Measurements from ENCODE around the gene DMD. TPM values are rescaled to one million over a fixed set of nuclear protein-coding genes. Genes with fewer than 3 reads are reported as not detected.

The DMD gene
- total RNA-seq, 6 experiments from 2014 or later, result 4.9 to 6.0 (median 5.5) TPM

DNA sequence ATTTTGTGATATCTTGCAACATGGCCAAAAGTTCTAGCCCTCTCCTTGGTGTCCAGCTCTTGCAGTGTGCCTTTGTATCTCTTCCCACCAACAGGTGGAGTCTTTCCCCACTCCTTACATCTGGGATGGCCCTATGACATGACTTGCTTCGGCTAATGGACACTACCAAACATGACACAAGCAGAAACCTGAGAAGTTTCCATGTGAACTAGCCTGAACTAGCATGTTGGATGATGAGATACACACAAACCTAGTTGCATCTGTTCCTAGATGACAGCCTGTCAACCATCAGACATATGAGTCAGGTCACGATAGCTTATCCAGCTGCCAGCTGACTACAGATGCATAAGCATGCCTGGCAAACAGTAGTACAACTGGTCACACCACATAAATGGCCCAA lies 1932.0 kb downstream of the DMD start:
- H3K9me3 Mint-ChIP-seq, result no peaks in the 10 kb centered on the region
- H3K4me3 Mint-ChIP-seq, result no peak overlapping the region
- H3K36me3 Mint-ChIP-seq (ENCODE audit: low read depth), result no peaks in the 10 kb centered on the region
- peak; percentile 9 for DNase-seq
- H3K4me1 Mint-ChIP-seq (ENCODE audit: low read depth), result peaks cover 12% of the 10 kb centered on the region
- TF ChIP-seq, protein P1, sequence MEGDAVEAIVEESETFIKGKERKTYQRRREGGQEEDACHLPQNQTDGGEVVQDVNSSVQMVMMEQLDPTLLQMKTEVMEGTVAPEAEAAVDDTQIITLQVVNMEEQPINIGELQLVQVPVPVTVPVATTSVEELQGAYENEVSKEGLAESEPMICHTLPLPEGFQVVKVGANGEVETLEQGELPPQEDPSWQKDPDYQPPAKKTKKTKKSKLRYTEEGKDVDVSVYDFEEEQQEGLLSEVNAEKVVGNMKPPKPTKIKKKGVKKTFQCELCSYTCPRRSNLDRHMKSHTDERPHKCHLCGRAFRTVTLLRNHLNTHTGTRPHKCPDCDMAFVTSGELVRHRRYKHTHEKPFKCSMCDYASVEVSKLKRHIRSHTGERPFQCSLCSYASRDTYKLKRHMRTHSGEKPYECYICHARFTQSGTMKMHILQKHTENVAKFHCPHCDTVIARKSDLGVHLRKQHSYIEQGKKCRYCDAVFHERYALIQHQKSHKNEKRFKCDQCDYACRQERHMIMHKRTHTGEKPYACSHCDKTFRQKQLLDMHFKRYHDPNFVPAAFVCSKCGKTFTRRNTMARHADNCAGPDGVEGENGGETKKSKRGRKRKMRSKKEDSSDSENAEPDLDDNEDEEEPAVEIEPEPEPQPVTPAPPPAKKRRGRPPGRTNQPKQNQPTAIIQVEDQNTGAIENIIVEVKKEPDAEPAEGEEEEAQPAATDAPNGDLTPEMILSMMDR (IDR thresholded peaks at IDR 0.05), result peak; percentile 59
- no peaks in the 10 kb centered on the region for H3K27me3 Mint-ChIP-seq (ENCODE audit: insufficient read depth)
- H3K27ac Mint-ChIP-seq, result no peak overlapping the region; the same call in 1 of the 2 replicates

DNA sequence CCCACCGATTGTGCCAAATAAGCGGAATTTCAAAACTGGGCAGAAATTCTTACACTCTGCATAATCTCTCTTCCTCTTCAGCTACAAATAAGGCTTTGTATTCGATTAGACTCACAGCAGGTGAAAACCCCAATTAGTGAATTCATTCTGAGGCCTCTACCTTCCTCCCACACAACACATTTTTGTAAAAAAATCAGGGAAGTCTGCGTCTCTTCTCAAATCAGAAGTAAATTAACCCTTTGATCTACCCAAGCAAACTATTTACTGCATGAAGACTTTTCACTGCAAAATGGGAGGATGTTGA lies 1938.9 kb downstream of the DMD start:
- H3K36me3 Mint-ChIP-seq (ENCODE audit: low read depth), result no peaks in the 10 kb centered on the region
- H3K4me3 Mint-ChIP-seq, result no peak overlapping the region
- H3K4me1 Mint-ChIP-seq (ENCODE audit: low read depth), result no peaks in the 10 kb centered on the region
- H3K27ac Mint-ChIP-seq, result no peak overlapping the region
- H3K9me3 Mint-ChIP-seq, result no peaks in the 10 kb centered on the region
- TF ChIP-seq, protein P1 (IDR thresholded peaks at IDR 0.05), result no peak
- DNase-seq, result no peak
- H3K27me3 Mint-ChIP-seq (ENCODE audit: insufficient read depth), result no peaks in the 10 kb centered on the region

DNA sequence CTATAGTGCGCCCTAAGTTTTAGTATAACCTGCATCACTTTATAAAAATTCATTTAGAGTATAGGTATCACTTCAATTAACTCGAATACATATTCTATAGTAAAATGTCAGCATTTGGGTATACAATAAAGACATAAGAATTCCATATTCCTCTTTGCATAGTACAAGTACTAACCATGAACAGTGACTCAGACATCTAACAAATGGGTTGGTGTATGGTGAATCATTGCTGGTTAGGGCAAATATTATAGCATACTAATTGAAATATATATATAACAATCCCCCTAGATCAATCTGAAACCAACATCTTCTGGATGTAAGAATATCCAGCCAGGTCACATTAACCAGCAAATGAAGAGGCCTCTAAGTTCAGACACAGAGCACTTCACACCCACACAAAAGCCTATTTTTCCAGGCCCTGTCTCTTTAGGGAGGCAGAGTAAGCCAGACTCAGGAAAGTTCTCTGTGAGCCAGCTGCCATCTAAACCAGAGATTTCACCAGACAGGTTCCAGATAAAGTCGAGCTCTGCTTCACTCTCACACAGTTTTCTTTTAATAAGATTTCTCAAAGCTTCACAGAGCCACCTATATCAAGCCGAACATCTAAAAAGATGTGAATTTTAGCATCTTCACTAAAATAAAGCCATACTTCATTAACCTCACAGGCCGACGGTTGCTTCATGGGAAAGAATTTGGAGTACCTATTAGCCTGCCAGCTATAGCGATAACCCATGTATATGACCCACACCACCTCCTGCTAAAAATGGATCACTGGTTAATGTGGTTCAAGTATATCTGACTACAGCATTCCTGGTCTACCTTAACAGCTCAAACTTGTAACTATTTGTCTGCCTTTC lies 1939.5 kb downstream of the DMD start:
- no peaks in the 10 kb centered on the region for H3K4me1 Mint-ChIP-seq (ENCODE audit: low read depth)
- H3K27ac Mint-ChIP-seq, result no peak overlapping the region
- no peak overlapping the region for H3K4me3 Mint-ChIP-seq
- DNase-seq, result no peak
- no peaks in the 10 kb centered on the region for H3K36me3 Mint-ChIP-seq (ENCODE audit: low read depth)
- no peaks in the 10 kb centered on the region for H3K27me3 Mint-ChIP-seq (ENCODE audit: insufficient read depth)
- H3K9me3 Mint-ChIP-seq, result no peaks in the 10 kb centered on the region
- TF ChIP-seq, protein P1 (IDR thresholded peaks at IDR 0.05), result no peak

DNA sequence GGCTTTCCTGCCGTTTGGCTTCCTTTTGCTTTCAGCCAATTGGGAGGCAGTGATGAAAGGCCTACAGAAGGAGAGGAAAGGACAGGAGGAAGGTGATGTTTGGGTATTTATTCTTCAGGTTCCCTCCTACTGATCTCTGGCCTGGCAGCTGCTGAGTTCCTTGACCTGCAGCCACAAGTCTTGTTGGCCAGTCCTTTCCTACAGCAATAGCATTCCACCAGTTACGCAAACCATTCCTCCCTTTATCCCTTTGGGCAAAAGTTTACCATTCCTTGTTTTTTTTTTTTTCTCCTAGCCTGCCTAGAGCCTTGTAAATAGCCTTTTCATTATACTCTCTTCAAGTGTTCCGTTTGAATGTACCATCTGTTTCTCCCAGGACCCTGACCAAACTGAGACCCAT lies 1941.4 kb downstream of the DMD start:
- no peak for DNase-seq
- Mint-ChIP-seq H3K27ac (no peak overlapping the region), H3K4me1 (ENCODE audit: low read depth) (peaks cover 11% of the 10 kb centered on the region; the same call in 1 of the 2 replicates), H3K4me3 (no peak overlapping the region), H3K27me3 (ENCODE audit: insufficient read depth) (no peaks in the 10 kb centered on the region), H3K9me3 (no peaks in the 10 kb centered on the region), H3K36me3 (ENCODE audit: low read depth) (no peaks in the 10 kb centered on the region)
- TF ChIP-seq, protein P1 (IDR thresholded peaks at IDR 0.05), result no peak

DNA sequence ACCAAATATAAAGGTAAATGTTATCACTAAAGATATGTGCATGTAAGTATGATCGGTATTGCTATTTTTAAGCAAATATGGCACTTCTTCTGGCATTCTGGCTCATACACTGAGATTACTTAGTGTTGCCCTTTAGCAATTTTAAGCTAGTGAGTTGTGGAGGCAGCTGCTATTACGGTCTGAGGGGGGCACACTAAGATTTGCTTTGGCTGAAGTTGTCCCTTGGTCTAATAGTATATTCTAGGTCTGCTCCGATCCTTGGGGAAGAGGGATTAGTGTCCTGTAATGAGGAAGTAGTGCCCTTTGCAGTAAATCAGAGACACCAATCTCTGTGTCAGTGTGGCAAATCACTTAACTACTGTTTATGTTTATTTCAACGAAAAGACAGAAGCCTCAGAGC lies 1943.0 kb downstream of the DMD start:
- no peak for DNase-seq
- Mint-ChIP-seq H3K9me3 (no peaks in the 10 kb centered on the region), H3K36me3 (ENCODE audit: low read depth) (no peaks in the 10 kb centered on the region)

More for the DNA sequence above, 1943.0 kb downstream of the DMD start:
- Mint-ChIP-seq H3K4me3 (no peak overlapping the region), H3K27me3 (ENCODE audit: insufficient read depth) (no peaks in the 10 kb centered on the region), H3K4me1 (ENCODE audit: low read depth) (peaks cover 16% of the 10 kb centered on the region; the same call in 1 of the 2 replicates), H3K27ac (no peak overlapping the region)
- TF ChIP-seq, protein P1 (IDR thresholded peaks at IDR 0.05), result no peak

Data from HFFc6 (cell line).